HG02798 (cell line): ENCODE measurements around the gene GTSE1.

Experiments
- ATAC-seq: cut with Tn5 transposase; IDR thresholded peaks from one replicate; pipeline ENCODE4 v1.9.1; 2021; ENCODE audit warnings: mild to moderate bottlenecking; ENCODE audit not compliant: unreplicated experiment, poor library complexity

Gene GTSE1

GRCh38 chr22:46361826-46362202 is 65.1 kb downstream of the GTSE1 start:
- no peak for ATAC-seq

GRCh38 chr22:46362203-46362933 is 65.7 kb downstream of the GTSE1 start:
- ATAC-seq: no peak

GRCh38 chr22:46362934-46363515 is 66.4 kb downstream of the GTSE1 start:
- ATAC-seq: no peak

GRCh38 chr22:46363611-46364321 is 67.1 kb downstream of the GTSE1 start:
- no peak for ATAC-seq

DNA sequence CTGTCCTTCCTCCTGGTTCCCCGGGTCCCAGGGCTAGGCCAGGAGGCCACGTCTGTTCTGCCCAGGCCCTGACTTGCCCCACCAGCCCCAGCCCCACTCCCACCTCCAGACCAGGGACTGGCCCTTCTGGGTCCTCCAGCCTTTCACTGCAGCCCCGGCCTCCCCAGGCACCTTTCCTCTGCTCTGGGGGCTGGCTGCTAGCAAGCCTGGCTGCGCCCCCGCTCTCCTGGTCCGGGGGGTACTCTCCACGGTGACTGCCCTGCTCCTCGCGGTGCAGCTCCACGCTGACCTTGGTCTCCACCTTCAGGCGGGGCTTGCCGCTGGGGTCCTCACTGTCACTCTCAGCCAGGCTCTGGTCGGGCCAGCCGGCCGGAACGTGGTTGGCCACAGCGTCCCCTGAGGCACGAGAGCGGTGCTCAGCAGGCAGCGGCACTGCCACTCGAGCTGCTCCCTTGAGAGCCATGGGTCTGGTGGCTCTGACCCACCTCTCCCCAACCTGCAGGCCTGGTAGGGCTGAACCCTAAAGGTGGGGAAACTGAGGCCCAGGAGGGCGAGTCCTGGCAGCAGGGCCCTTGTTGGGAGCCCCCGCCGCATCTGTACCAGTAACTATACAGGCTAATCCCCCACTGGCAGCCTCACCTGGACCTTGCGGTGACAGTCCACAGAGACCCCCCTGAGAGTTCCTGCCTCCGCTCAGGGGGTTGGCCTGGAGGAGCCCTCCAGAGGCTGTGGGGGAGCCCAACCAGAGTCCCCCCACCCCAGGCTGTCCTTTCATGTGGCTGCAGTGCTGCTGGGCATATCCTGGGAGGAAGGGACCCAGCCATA is 67.9 kb downstream of the GTSE1 start:
- no peak for ATAC-seq

- no peak for ATAC-seq
Measured at GRCh38 chr22:46365166-46365624, 68.5 kb downstream of the GTSE1 start.

GRCh38 chr22:46366327-46366731 is 69.7 kb downstream of the GTSE1 start:
- no peak for ATAC-seq

- no peak for ATAC-seq
Measured at GRCh38 chr22:46366801-46367706, 70.4 kb downstream of the GTSE1 start.

GRCh38 chr22:46367707-46368191 is 71.1 kb downstream of the GTSE1 start:
- no peak for ATAC-seq

DNA sequence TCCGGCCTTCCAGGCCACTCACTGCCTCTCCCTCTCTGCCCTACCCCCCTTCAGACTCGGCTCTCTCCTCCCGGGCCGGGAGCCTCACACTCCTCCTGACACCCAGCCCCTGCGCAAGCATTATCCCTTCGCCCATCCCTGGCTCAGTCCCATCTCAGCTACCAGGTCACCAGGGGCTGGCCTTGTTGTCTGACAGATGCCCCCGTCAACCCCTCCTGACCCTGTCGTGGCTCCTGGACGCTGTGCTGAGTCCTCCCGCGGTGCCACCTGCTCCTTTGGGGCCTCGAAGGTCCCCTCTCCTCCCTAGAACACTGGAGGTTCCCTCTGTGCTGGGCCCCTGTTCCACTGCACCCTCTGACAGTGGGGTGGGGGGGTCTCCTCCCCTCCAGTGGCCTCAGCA is 71.8 kb downstream of the GTSE1 start:
- no peak for ATAC-seq

GRCh38 chr22:46368871-46369715 is 72.4 kb downstream of the GTSE1 start:
- no peak for ATAC-seq

- ATAC-seq: no peak
Measured at GRCh38 chr22:46369716-46370583, 73.3 kb downstream of the GTSE1 start.

- ATAC-seq: no peak
Measured at GRCh38 chr22:46370584-46371291, 74.1 kb downstream of the GTSE1 start.

- ATAC-seq: no peak
Measured at GRCh38 chr22:46371623-46372226, 75.1 kb downstream of the GTSE1 start.

DNA sequence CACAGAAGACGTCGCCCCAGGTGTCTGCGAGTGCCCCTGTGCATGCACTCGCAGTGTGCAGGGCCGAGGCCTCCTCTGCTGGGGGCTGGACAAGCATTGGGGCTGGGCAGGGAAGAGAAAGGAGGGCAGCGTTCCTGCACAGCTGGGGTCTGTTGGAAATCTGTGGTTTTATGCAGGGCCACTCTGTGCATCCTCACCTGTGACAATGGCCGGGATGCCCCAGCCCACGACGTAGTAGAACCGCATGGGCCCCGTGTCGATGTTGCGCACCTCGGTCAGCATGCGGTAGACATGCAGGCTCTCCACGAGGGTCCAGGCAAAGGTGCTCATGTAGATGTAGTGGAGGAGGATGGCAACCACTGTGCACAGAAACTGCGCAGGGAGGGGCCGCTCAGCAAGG is 76.0 kb downstream of the GTSE1 start:
- ATAC-seq: no peak

GRCh38 chr22:46373159-46373558 is 76.5 kb downstream of the GTSE1 start:
- no peak for ATAC-seq
